T1000 (cell line): ENCODE measurements around the gene ANKS1A.

Experiments used
- DNase-seq: peaks from one replicate; lab custom pipeline; 2025; ENCODE audit warnings: mixed read lengths; lab: John Stamatoyannopoulos, UW

The ANKS1A gene

DNA sequence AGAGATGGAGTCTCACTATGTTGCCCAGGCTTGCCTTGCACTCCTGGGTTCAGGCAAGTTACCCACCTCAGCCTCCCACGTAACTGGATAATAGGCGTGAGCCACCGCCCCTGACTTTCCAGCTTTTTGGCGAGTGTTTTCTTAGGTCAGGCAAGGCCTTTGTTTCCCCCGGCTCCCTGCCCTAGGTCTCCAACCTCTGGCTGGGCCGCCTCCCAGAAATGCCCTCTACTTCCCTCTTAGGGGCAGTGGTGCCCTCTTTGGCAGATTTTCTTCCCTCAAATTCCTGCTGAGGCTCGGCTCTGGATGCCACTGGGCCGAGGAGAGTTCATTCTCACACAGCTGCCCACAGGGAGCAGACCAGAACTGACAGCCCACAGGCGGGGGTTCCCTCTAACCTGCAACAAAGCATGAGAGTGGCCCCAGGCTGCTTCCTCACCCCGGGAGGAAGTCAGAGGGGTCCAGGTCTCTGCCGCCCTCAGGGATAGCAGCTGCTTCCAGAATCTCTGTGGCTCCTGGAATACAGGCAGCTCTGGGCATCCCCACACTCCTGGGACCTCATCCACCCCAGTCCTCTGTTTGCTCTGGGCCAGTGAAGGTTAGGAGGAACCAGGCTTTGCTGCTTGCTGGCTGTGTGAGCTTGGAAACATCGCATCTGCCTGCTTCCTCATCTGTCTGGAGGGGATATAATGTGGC, 195.6 kb downstream of the ANKS1A start:
- no peak for DNase-seq

DNA sequence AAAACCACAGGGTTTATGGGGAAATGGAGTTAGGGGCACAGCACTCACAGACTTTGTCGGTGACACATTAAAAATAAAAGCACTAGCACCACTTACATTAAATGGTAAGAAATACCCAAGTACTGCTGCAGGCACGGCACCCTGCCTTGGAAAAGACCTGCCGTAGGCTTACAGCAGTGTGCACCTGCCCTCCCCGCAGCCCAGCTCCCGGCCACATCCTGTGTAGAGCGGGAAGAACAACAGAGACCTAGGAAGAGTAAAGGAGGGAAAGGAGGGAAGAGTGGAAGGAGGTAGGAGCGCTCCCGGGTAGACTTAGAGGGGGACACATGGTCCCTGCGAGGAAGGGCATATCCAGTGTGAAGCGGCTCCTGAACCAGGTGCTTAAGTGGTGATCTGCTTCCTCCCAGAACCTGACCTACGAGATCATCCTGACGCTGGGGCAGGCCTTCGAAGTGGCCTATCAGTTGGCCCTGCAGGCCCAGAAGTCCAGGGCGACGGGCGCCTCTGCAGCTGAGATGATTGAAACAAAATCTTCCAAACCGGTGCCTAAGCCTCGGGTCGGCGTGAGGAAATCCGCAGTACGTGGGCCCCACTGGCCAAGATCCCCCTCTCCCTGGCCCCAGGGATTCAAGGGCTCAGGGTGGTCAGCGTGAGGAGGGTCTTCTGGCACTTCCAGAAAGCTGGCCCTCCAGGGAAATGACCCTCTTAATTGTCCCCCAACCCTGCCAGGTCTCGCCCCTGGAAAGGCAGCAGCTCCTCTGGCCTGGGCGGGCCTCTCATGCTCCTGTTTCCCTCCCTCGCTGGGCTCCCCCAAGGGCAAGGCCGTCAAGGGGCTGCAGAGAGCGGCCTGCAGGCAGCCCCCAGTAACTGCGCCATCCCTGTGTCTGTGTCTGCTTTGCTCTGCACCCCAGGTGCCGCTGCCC, 196.6 kb downstream of the ANKS1A start:
- no peak for DNase-seq

DNA sequence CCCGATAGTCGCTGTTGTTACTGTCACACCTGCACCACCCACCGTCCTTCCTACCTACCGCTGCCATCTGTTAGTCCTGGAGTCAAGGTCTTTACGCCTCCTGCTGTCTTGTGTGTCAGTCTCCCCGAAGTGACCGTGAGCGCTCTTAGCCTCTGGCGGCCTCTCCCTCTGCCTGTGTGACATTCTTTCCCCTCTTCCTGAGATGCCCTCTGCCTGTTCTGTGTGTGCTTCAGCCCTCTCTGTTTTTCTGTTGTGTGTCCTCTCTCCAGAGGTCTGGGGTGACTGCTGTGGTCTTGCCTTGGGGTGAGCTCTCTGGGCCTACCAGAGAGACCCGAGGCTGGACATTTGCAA, 197.2 kb downstream of the ANKS1A start:
- no peak for DNase-seq

- no peak for DNase-seq
Measured at GRCh38 chr6:35086636-35087360, 197.7 kb downstream of the ANKS1A start.

DNA sequence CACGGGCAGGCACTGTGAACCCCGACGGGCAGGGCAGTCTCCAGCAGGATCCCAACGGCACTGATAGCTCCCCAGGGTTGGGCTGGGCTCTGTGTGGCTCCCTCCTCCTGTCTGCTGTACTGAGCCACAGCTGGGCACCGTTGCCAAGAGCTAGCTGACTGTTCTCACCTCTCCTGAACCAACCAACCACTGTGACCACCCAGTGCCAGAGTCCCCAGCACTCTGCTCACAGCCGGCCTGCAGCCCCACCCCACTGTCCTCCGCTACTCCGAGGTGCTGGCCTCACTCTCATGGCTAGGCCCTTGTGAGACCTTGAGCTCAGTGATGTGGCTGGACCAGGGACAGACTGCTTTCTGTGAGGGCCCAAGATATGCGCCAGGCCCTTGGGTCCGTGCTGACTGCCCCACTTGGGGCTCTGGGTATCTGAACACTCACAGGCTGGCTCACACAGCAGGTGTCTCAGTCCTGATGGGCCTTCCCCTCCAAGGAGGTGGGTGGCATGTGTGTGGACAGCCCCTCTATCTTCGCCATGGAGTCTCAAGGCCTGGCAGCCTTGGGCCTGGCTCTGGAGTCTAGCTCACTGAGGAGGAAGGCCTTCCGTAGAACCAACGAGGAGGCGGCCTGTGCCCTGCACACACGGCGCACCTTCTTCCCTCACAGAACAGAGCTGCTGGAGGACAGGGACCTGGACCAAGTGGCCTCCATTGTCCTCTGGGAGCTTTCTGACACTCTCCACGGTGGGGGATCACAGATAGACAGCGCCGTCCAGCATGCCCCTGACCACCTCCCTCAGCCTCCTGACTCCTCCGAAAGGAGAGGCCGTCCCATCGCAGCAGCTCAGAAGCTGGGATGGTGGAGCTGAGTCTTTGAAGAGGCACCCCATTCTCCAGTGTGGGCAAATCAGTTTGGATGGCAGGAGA, 198.6 kb downstream of the ANKS1A start:
- no peak for DNase-seq

- no peak for DNase-seq
Measured at GRCh38 chr6:35088281-35089215, 199.5 kb downstream of the ANKS1A start.

DNA sequence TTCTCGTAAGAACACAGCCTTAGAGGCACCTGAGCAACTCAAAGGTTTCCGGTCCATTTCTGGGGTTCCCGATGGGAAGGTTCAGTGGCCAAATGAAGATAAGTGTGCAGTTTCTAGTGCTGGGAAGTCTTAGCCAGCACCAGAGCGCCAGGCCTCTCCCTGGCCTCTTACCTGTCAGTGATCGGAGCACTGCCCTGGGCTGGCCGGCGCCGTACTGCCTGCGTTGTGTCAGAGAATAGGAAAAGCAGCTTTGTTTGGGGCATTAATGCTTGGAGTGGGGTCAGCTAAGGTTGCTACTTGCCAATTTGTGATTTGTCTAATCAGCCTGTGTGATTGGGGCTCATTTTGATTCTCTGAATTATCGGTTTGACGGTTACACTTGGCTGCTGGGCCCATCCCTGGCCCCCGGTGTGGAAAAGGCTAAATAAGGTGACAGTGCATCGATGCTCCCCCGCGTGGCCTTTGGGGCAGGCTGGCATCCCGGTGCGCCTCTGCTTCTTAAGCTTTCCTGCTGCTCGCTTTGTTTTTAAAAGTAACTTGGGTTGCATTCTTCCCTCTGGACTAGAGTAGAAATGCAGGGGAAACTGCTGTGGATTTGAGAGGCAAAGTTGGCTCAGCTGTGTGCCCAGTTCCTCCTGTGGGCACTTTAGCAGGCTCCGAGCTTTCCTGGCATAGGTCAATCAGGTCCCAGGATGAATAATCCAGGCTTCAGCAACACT, 200.3 kb downstream of the ANKS1A start:
- DNase-seq = no peak

GRCh38 chr6:35089935-35090505, 201.0 kb downstream of the ANKS1A start:
- DNase-seq = no peak

GRCh38 chr6:35090734-35091133, 201.7 kb downstream of the ANKS1A start:
- no peak for DNase-seq

DNA sequence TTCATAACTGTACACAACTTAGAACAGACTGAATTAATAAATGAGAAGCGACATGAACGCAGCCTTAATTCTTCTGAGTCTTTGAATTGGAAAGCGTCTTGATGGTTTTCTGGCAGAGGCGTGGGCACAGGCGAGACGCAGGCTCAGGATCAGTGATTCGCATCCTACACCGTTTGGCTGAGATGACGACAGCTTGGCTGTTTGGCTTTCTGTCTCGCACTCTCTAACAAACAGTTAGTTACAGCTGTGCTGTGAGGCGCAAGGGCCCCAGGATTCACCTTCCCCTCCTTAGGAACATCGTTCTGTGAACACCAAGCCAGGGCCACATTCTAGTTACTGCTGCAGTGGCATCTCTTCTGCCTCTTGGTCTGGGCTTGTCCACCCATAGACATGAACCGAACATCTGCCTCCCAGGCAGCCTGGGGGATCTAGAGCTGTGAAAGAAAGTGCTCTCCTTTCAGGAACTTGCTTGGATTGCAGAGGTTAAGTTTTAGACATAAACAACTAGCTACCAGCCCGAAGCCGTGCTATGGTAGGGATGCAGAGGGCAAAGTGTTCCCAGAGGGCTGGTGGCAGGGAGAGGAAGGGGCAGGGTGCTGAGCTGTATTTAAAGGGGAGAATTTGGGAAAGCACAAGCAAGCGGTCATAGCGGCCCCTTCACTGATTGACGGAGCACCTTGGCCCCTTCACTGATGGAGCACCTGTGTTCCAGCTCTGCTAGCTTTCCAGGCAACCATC, 202.5 kb downstream of the ANKS1A start:
- no peak for DNase-seq

GRCh38 chr6:35092362-35093117, 203.5 kb downstream of the ANKS1A start:
- peak; percentile 26 for DNase-seq

DNA sequence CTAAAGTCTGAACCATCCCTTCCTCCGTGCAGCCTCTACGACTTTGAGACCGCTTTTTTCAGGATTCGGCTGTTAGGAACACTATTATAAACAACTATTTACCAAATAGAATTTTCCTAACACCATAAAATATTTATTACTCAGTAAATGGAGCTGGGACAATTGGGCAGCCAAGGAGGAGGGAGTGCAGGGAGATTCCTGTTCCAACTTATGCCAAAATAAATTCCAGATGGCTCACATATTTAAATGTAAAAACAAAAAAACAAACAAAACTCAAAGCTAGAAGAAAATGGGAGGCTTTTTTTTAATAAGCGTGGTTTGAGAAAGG, 204.0 kb downstream of the ANKS1A start:
- no peak for DNase-seq

DNA sequence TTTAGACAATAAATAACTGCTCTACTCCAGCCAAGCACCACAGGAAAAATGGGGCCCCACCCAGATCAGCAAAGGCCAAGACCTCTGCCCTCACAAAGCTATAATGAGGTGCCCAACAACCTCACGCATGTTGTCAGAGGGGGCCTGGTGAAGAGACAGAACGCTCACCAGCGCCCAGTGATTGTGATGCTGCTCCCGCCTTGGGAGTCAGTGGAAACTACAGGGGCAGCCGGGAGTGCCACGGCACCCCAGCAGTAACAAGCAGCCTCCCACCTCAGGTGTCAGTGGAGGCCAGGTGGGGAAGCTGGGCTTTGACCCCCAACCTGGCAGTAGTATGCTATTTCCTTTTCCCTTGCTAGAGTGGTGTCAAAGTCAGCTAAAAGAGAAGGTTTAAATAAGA, 204.7 kb downstream of the ANKS1A start:
- no peak for DNase-seq

- DNase-seq = no peak
Measured at GRCh38 chr6:35094183-35094582, 205.1 kb downstream of the ANKS1A start.

DNA sequence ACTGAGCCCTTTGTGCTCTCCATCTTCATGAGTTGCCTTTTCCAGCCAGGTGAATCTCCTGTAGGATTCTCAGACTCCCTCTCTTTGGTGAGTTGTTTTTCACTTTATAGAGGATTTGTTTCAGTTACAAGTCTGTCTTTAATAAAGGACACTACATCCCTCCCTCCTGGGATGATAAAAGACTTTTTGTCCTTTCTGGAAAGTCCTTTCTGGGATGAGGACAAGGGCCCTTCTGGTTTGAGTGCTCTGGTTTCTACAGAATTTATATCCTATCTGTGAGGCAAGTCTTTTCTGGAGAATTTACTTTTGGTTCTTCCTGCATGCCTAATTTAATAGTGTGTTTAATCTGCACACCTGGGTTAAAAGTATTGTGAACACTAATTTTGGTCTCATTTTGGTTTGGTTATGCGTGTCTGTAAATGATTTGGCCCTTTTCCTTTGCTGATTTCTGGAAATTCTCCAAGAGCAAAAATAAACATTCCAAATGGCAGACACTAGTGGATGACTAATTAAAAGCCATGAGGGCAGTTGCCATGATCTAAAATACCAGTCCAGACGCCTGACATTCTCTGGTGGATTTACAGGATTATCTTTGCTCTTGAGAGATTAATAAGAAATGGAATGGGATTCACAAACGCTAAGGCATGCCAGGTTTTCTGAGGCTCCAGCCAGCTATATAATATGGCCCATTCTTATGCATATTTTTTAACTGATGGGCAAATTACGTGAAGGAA, 207.2 kb downstream of the ANKS1A start:
- peak; percentile 13 for DNase-seq

- no peak for DNase-seq
Measured at GRCh38 chr6:35099116-35099515, 210.1 kb downstream of the ANKS1A start.

DNA sequence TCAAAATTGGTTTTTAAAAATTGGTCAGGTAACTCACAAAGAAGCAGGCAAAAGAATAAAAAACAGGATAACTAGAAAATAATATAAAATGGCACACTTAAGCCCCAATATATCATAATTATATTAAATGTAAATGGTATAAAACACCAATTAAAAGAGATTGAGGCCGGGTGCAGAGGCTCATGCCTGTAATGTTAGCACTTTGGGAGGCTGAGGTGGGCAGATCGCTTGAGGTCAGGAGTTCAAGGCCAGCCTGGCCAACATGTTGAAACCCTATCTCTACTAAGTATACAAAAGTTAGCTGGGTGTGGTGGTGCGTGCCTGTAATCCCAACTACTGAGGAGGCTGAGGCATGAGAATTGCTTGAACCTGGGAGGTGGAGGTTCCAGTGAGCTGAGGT, 216.0 kb downstream of the ANKS1A start:
- DNase-seq = no peak
